CD14-positive monocyte (primary cell): ENCODE data around the gene GTF3C1. TPM values are rescaled to one million over a fixed set of nuclear protein-coding genes. Genes with fewer than 3 reads are reported as not detected.

Source experiments
- DNase-seq, 3 donors: peaks; one replicate each; pipeline ENCODE4 v3.0.0-alpha.2; 2011 to 2022
- H2AFZ ChIP-seq: 2 replicates; pipeline ENCODE4 v1.6.0; 2012; ENCODE audit warnings: mild to moderate bottlenecking, low read depth, low read length, inconsistent platforms; ENCODE audit not compliant: insufficient read depth, poor library complexity, severe bottlenecking
- H3K27ac ChIP-seq, 2 donors: 1 replicate in 1 of 2; 2 replicates in 1 of 2; pipeline ENCODE4 v1.5.1; 2012 to 2013; ENCODE audit warnings: low read length in 2 of 2, control low read depth in 1 of 2, inconsistent platforms in 1 of 2, low read depth in 1 of 2, mild to moderate bottlenecking in 1 of 2
- H3K27me3 ChIP-seq, 2 donors: one replicate each; pipeline versions ENCODE4 v1.6.0 to v1.6.1; 2011 to 2013; ENCODE audit warnings: low read length in 2 of 2; ENCODE audit not compliant: control insufficient read depth in 2 of 2, insufficient read depth in 2 of 2
- H3K36me3 ChIP-seq, 2 donors: replicated peaks in 1 of 2; 1 replicate in 1 of 2; 2 replicates in 1 of 2; pipeline versions ENCODE4 v1.5.1 to v1.6.1; 2012 to 2013; ENCODE audit warnings: low read length in 2 of 2, control low read depth in 1 of 2, inconsistent platforms in 1 of 2, mild to moderate bottlenecking in 1 of 2; ENCODE audit not compliant: insufficient read depth in 2 of 2, control insufficient read depth in 1 of 2
- H3K4me1 ChIP-seq, 2 donors: 1 replicate in 1 of 2; 2 replicates in 1 of 2; pipeline versions ENCODE4 v1.5.1 to v1.6.1; 2012 to 2013; ENCODE audit warnings: low read length in 2 of 2, control low read depth in 1 of 2, inconsistent platforms in 1 of 2, mild to moderate bottlenecking in 1 of 2, moderate library complexity in 1 of 2; ENCODE audit not compliant: insufficient read depth in 2 of 2, control insufficient read depth in 1 of 2
- H3K4me2 ChIP-seq: replicated peaks from 2 replicates; pipeline ENCODE3; 2012; ENCODE audit warnings: low read length, moderate library complexity, mild to moderate bottlenecking; ENCODE audit not compliant: poor library complexity, severe bottlenecking; ENCODE audit errors: extremely low read depth
- H3K4me3 ChIP-seq, 3 experiments: fragments of 200-600 bp in 1 of 3; sonication (generic) in 1 of 3; replicated peaks in 1 of 3; 1 replicate in 2 of 3; 2 replicates in 1 of 3; pipeline ENCODE4 v1.5.1; 2011 to 2013; ENCODE audit warnings: low read length in 3 of 3, mild to moderate bottlenecking in 3 of 3, control low read depth in 2 of 3, low read depth in 2 of 3, inconsistent platforms in 1 of 3, moderate library complexity in 1 of 3
- H3K79me2 ChIP-seq: 2 replicates; pipeline ENCODE4 v1.6.0; 2012; ENCODE audit warnings: mild to moderate bottlenecking, control low read depth, inconsistent platforms, low read length, moderate library complexity; ENCODE audit not compliant: insufficient read depth
- H3K9ac ChIP-seq: 2 replicates; pipeline ENCODE4 v1.6.0; 2017; ENCODE audit warnings: low read length, mild to moderate bottlenecking; ENCODE audit not compliant: insufficient read depth, poor library complexity, severe bottlenecking
- H3K9me3 ChIP-seq, 2 donors: replicated peaks in 1 of 2; 1 replicate in 1 of 2; 2 replicates in 1 of 2; pipeline versions ENCODE4 v1.5.1 to v1.6.1; 2012 to 2013; ENCODE audit warnings: low read length in 2 of 2, control low read depth in 1 of 2; ENCODE audit not compliant: control insufficient read depth in 1 of 2, insufficient read depth in 1 of 2
- H4K20me1 ChIP-seq: 2 replicates; pipeline ENCODE4 v1.6.0; 2012; ENCODE audit warnings: mild to moderate bottlenecking, low read length, control low read depth, moderate library complexity; ENCODE audit not compliant: insufficient read depth
- H3K27ac Mint-ChIP-seq, 7 donors: one replicate each; pipeline ENCODE4 v1.8.0; 2020; ENCODE audit warnings: mild to moderate bottlenecking in 7 of 7, mixed read lengths in 7 of 7, moderate library complexity in 6 of 7, inconsistent platforms in 2 of 7
- H3K27me3 Mint-ChIP-seq, 3 donors: one replicate each; pipeline ENCODE4 v1.8.0; 2021 to 2022; ENCODE audit warnings: low read depth in 3 of 3, mild to moderate bottlenecking in 3 of 3, mixed read lengths in 3 of 3, moderate library complexity in 3 of 3, inconsistent platforms in 1 of 3
- H3K36me3 Mint-ChIP-seq, 2 donors: one replicate each; pipeline ENCODE4 v1.8.0; 2020; ENCODE audit warnings: mixed read lengths in 2 of 2, inconsistent platforms in 1 of 2, mild to moderate bottlenecking in 1 of 2
- H3K4me1 Mint-ChIP-seq: one replicate; pipeline ENCODE4 v1.8.0; 2020; ENCODE audit warnings: mild to moderate bottlenecking, mixed read lengths
- H3K4me3 Mint-ChIP-seq, 2 donors: one replicate each; pipeline ENCODE4 v1.8.0; 2020; ENCODE audit warnings: mild to moderate bottlenecking in 2 of 2, mixed read lengths in 2 of 2, moderate library complexity in 1 of 2
- H3K9me3 Mint-ChIP-seq, 7 donors: one replicate each; pipeline ENCODE4 v1.8.0; 2020 to 2022; ENCODE audit warnings: mixed read lengths in 7 of 7, mild to moderate bottlenecking in 6 of 7, moderate library complexity in 6 of 7, inconsistent platforms in 2 of 7
- CTCF ChIP-seq: fragments of 200-600 bp; IDR thresholded peaks from one replicate; pipeline ENCODE4 v1.8.0; 2022; ENCODE audit warnings: antibody characterized with exemption, mild to moderate bottlenecking
- WGBS: methylation state at CpG from one replicate; pipeline ENCODE4 v1.1.5; 2013; ENCODE audit warnings: missing lambda C conversion rate; ENCODE audit not compliant: insufficient coverage; 5-methylcytosine and 5-hydroxymethylcytosine counted together
- intact Hi-C, 2 donors: fragments of 100-400 bp; cut with micrococcal nuclease; formaldehyde crosslinking; loops; one replicate each; pipeline versions ENCODE4 v1.15.0 to v1.15.1; 2023
- polyA plus RNA-seq, 3 donors: library from polyadenylated mRNA; depleted of rRNA in 1 of 3; unstranded in 2 of 3; stranded (reverse) in 1 of 3; fragments of 300-500 nt in 2 of 3; fragments of >200 nt in 1 of 3; fragmentation: Illumina TruSeq in 2 of 3; gene quantifications; 1 replicate in 2 of 3; 2 replicates in 1 of 3; pipeline ENCODE4 v1.2.3, GENCODE V29; 2012 to 2021

The GTF3C1 gene
- polyA plus RNA-seq, 3 donors = 7.0 to 22.0 (median 12.8) TPM

GRCh38 chr16:27445502-27446175, 104.1 kb downstream of the GTF3C1 start:
- Mint-ChIP-seq H3K36me3 (peaks cover 8 to 16% of the 10 kb centered on the region in 2 donors), H3K27ac (no peak overlapping the region), H3K27me3 (peaks cover 22 to 33% (median 25%) of the 10 kb centered on the region in 3 donors), H3K9me3 (peaks cover 12 to 32% (median 25%) of the 10 kb centered on the region in 7 donors), H3K4me3 (no peak overlapping the region), H3K4me1 (peaks cover 13% of the 10 kb centered on the region)
- Histone ChIP-seq H3K27me3 (peaks cover 3 to 23% of the 10 kb centered on the region in 2 donors), H3K4me3 (no peak overlapping the region), H4K20me1 (no peaks in the 10 kb centered on the region), H3K79me2 (no peaks in the 10 kb centered on the region), H3K9ac (no peak overlapping the region), H3K4me2 (no peak overlapping the region), H3K9me3 (peaks cover 19 to 22% of the 10 kb centered on the region in 2 donors), H3K36me3 (peaks cover 0 to 8% of the 10 kb centered on the region in 2 donors), H2AFZ (no peak overlapping the region), H3K4me1 (peaks cover 5 to 10% of the 10 kb centered on the region in 2 donors), H3K27ac (no peak overlapping the region)
- DNase-seq = no peak
- intact Hi-C loops = no loop called here
- WGBS = 97% methylated on average over 6 of the region's 12 CpGs
- TF ChIP-seq CTCF = no peak

- Histone ChIP-seq H2AFZ (no peak overlapping the region), H3K79me2 (no peaks in the 10 kb centered on the region), H3K4me2 (no peak overlapping the region), H3K4me1 (peaks cover under 1 to 2% of the 10 kb centered on the region in 2 donors), H4K20me1 (no peaks in the 10 kb centered on the region), H3K36me3 (peaks cover 0 to 8% of the 10 kb centered on the region in 2 donors), H3K9ac (no peak overlapping the region), H3K27ac (no peak overlapping the region), H3K27me3 (peaks cover 0 to 11% of the 10 kb centered on the region in 2 donors), H3K9me3 (peaks cover 17 to 19% of the 10 kb centered on the region in 2 donors), H3K4me3 (no peak overlapping the region)
- Mint-ChIP-seq H3K4me1 (peaks cover 3% of the 10 kb centered on the region), H3K27ac (no peak overlapping the region), H3K4me3 (no peak overlapping the region), H3K9me3 (peaks cover 12 to 27% (median 22%) of the 10 kb centered on the region in 7 donors), H3K36me3 (peaks cover 8 to 13% of the 10 kb centered on the region in 2 donors), H3K27me3 (peaks cover 10 to 22% (median 15%) of the 10 kb centered on the region in 3 donors)
- DNase-seq = no peak
- intact Hi-C loops = no loop called here
- WGBS = 100% methylated on average over 1 of the region's 5 CpGs
- TF ChIP-seq CTCF = no peak
Observed at GRCh38 chr16:27444470-27444869, 105.2 kb downstream of the GTF3C1 start.
